Stimulated activated naive CD8-positive, alpha-beta T cell treated with anti-CD3 and anti-CD28 coated beads, Interleukin-15, amount 100 ng/mL, for 72 hours (primary cell): ENCODE data around the gene C11orf68.
"Not testable (repeated sequence)": the region's sequence is repeated elsewhere in the genome, so short reads cannot be mapped to it uniquely, and the experiment has no call there.

Source experiments
- ATAC-seq: fragments of 150-1000 bp; cut with Tn5 transposase; 2 replicates; pipeline ENCODE4 v1.10.0; 2021; ENCODE audit warnings: mild to moderate bottlenecking, moderate library complexity
- DNase-seq, 2 donors: peaks; one replicate each; pipeline ENCODE4 v3.0.0; 2021 to 2022
- H3K27ac Mint-ChIP-seq, 2 donors: one replicate each; pipeline ENCODE4 v1.8.0; 2022; ENCODE audit warnings: mild to moderate bottlenecking in 2 of 2, mixed read lengths in 2 of 2, moderate library complexity in 2 of 2
- H3K27me3 Mint-ChIP-seq: one replicate; pipeline ENCODE4 v1.8.0; 2022; ENCODE audit warnings: mixed read lengths
- H3K4me1 Mint-ChIP-seq: one replicate; pipeline ENCODE4 v1.8.0; 2022; ENCODE audit warnings: mild to moderate bottlenecking, mixed read lengths
- H3K4me3 Mint-ChIP-seq, 2 donors: one replicate each; pipeline ENCODE4 v1.8.0; 2022; ENCODE audit warnings: mild to moderate bottlenecking in 2 of 2, mixed read lengths in 2 of 2, moderate library complexity in 1 of 2
- H3K9me3 Mint-ChIP-seq, 2 donors: one replicate each; pipeline ENCODE4 v1.8.0; 2022; ENCODE audit warnings: mixed read lengths in 2 of 2

The C11orf68 gene

GRCh38 chr11:65906602-65907001 lies 12.3 kb downstream of the C11orf68 start:
- peaks cover 13% of the 10 kb centered on the region for H3K4me1 Mint-ChIP-seq
- H3K27ac Mint-ChIP-seq, result peak overlapping the region in 1 of 2 donors; percentile 16
- no peak overlapping the region for H3K4me3 Mint-ChIP-seq
- ATAC-seq (no peak), DNase-seq (no peak)
- H3K9me3 Mint-ChIP-seq, result no peaks in the 10 kb centered on the region
- peaks cover 15% of the 10 kb centered on the region for H3K27me3 Mint-ChIP-seq

GRCh38 chr11:65903715-65904114 lies 15.1 kb downstream of the C11orf68 start:
- no peak for DNase-seq
- no peak for ATAC-seq
- H3K4me3 Mint-ChIP-seq, result no peak overlapping the region
- peaks cover 18% of the 10 kb centered on the region for H3K4me1 Mint-ChIP-seq
- no peak overlapping the region for H3K27ac Mint-ChIP-seq
- H3K9me3 Mint-ChIP-seq, result no peaks in the 10 kb centered on the region
- peaks cover 15% of the 10 kb centered on the region for H3K27me3 Mint-ChIP-seq

- Mint-ChIP-seq H3K4me1 (peaks cover 24% of the 10 kb centered on the region), H3K27ac (no peak overlapping the region), H3K27me3 (peaks cover 15% of the 10 kb centered on the region), H3K9me3 (no peaks in the 10 kb centered on the region), H3K4me3 (no peak overlapping the region)
- no peak for ATAC-seq
- DNase-seq, result no peak
These were observed 15.8 kb downstream of the C11orf68 start for GRCh38 chr11:65903068-65903481.

- ATAC-seq, result no peak
- Mint-ChIP-seq H3K9me3 (no peaks in the 10 kb centered on the region), H3K4me1 (peaks cover 46% of the 10 kb centered on the region), H3K27ac (peak overlapping the region in 1 of 2 donors; percentile 67), H3K4me3 (peak overlapping the region; percentile 72 to 76), H3K27me3 (peaks cover 15% of the 10 kb centered on the region)
- DNase-seq, result no peak
These were observed 18.0 kb downstream of the C11orf68 start for GRCh38 chr11:65900899-65901180.

- Mint-ChIP-seq H3K27me3 (peaks cover 15% of the 10 kb centered on the region), H3K9me3 (no peaks in the 10 kb centered on the region), H3K4me1 (peaks cover 51% of the 10 kb centered on the region), H3K27ac (peak within 1 kb of the TSS; percentile 86 to 98), H3K4me3 (peak within 1 kb of the TSS; percentile 93 to 97)
- peak; percentile 91 for ATAC-seq
- DNase-seq, result peak; percentile 93 to 97
These were observed 18.6 kb downstream of the C11orf68 start, which contains the start of gene FOSL1 for GRCh38 chr11:65900125-65900898. FOSL1 (minus strand) TSS chr11:65900388; CDS start chr11:65900339, 49 bp downstream.

- H3K4me3 Mint-ChIP-seq, result peak overlapping the region; percentile 93 to 97
- peak; percentile 63 to 78 for DNase-seq
- H3K27me3 Mint-ChIP-seq, result peaks cover 15% of the 10 kb centered on the region
These were observed 19.3 kb downstream of the C11orf68 start for GRCh38 chr11:65899356-65900124.

GRCh38 chr11:65898656-65899355 lies 20.1 kb downstream of the C11orf68 start:
- Mint-ChIP-seq H3K4me3 (peak overlapping the region; percentile 93 to 97), H3K27ac (peak overlapping the region; percentile 95 to 98), H3K27me3 (peaks cover 14% of the 10 kb centered on the region), H3K9me3 (no peaks in the 10 kb centered on the region), H3K4me1 (peaks cover 65% of the 10 kb centered on the region)
- DNase-seq, result no peak
- ATAC-seq, result no peak

More at GRCh38 chr11:65899356-65900124, 19.3 kb downstream of the C11orf68 start:
- Mint-ChIP-seq H3K9me3 (no peaks in the 10 kb centered on the region), H3K4me1 (peaks cover 57% of the 10 kb centered on the region), H3K27ac (peak overlapping the region; percentile 82 to 98)
- ATAC-seq, result peak; percentile 46

- H3K27me3 Mint-ChIP-seq, result no peaks in the 10 kb centered on the region
- peak overlapping the region; percentile 15 to 50 for H3K4me3 Mint-ChIP-seq
- H3K4me1 Mint-ChIP-seq, result peaks cover 79% of the 10 kb centered on the region
- no peak for ATAC-seq
- no peak overlapping the region for H3K27ac Mint-ChIP-seq
- H3K9me3 Mint-ChIP-seq, result no peaks in the 10 kb centered on the region
- DNase-seq, result no peak
These were observed 21.8 kb downstream of the C11orf68 start for GRCh38 chr11:65897020-65897471.

- Mint-ChIP-seq H3K27ac (peak overlapping the region; percentile 72 to 95), H3K9me3 (no peaks in the 10 kb centered on the region), H3K4me3 (peak overlapping the region; percentile 12 to 19), H3K27me3 (no peaks in the 10 kb centered on the region), H3K4me1 (peaks cover 73% of the 10 kb centered on the region)
- no peak for ATAC-seq
- no peak for DNase-seq
These were observed 22.5 kb downstream of the C11orf68 start for GRCh38 chr11:65896034-65896999.

- DNase-seq (no peak), ATAC-seq (no peak)
- Mint-ChIP-seq H3K4me1 (peaks cover 69% of the 10 kb centered on the region), H3K4me3 (peak overlapping the region; percentile 49 to 68), H3K27ac (peak overlapping the region in 1 of 2 donors; percentile 68), H3K9me3 (no peaks in the 10 kb centered on the region), H3K27me3 (no peaks in the 10 kb centered on the region)
These were observed 23.3 kb downstream of the C11orf68 start for GRCh38 chr11:65895482-65895981.

- H3K27me3 Mint-ChIP-seq, result no peaks in the 10 kb centered on the region
- ATAC-seq, result no peak
- H3K4me1 Mint-ChIP-seq, result peaks cover 81% of the 10 kb centered on the region
- peak overlapping the region; percentile 49 to 78 for H3K27ac Mint-ChIP-seq
- H3K4me3 Mint-ChIP-seq, result peak overlapping the region; percentile 89 to 98
- H3K9me3 Mint-ChIP-seq, result no peaks in the 10 kb centered on the region
- no peak for DNase-seq
These were observed 24.7 kb downstream of the C11orf68 start for GRCh38 chr11:65894034-65894591.

GRCh38 chr11:65892661-65893317 lies 26.1 kb downstream of the C11orf68 start:
- ATAC-seq, result no peak
- H3K4me3 Mint-ChIP-seq, result peak overlapping the region; percentile 89 to 98
- no peaks in the 10 kb centered on the region for H3K27me3 Mint-ChIP-seq

GRCh38 chr11:65892137-65892540 lies 26.7 kb downstream of the C11orf68 start:
- not testable (repeated sequence) for H3K27me3 Mint-ChIP-seq
- peak overlapping the region; percentile 64 to 68 for H3K27ac Mint-ChIP-seq
- peak; percentile 46 to 62 for DNase-seq

More at GRCh38 chr11:65892661-65893317, 26.1 kb downstream of the C11orf68 start:
- Mint-ChIP-seq H3K4me1 (peaks cover 73% of the 10 kb centered on the region), H3K9me3 (no peaks in the 10 kb centered on the region), H3K27ac (peak overlapping the region; percentile 34 to 90)
- DNase-seq, result no peak

More at GRCh38 chr11:65892137-65892540, 26.7 kb downstream of the C11orf68 start:
- peaks cover 72% of the 10 kb centered on the region for H3K4me1 Mint-ChIP-seq
- ATAC-seq, result peak; percentile 22
- H3K9me3 Mint-ChIP-seq, result not testable (repeated sequence)
- peak overlapping the region; percentile 89 to 98 for H3K4me3 Mint-ChIP-seq
